22Rv1 (cell line): ENCODE data around the gene MYH13.

Experiments used
- CTCF ChIP-seq: fragments of 450-650 bp; IDR thresholded peaks from 2 replicates; pipeline ENCODE4 v1.5.1; 2017; ENCODE audit warnings: mild to moderate bottlenecking
- ZFX ChIP-seq: fragments of 450-650 bp; IDR thresholded peaks from 2 replicates; pipeline ENCODE4 v1.6.1; 2017; ENCODE audit warnings: antibody characterized with exemption, borderline replicate concordance

- TF ChIP-seq CTCF = no peak
- TF ChIP-seq ZFX = no peak
Measured at GRCh38 chr17:10275418-10275817, 97.4 kb downstream of the MYH13 start.
